ENCODE data around the gene KCNQ4. TPM values are rescaled to one million over a fixed set of nuclear protein-coding genes. Genes with fewer than 3 reads are reported as not detected.

The KCNQ4 gene
- total and polyA plus RNA-seq, 2 experiments from 2014 or later = 1.3 to 3.0 TPM

DNA sequence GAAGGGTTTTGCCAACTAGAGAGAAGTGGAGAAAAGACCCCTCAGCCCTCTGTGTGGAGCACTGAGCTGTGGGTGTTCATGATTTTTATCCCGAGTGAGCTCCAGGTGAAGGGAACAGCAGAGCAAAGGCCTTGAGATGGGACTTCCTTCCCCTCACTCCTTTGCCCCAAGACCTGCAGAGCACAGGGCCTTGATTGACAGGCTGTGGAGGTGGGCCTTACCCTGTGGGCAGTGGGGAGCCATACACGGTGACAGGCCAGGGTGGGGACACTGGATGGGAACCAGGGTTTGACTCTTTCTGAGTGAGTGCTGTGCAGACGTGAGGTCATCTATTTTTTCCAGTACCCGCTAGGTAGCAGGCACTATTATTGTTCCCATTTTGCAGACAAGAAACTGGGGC, 10.5 kb downstream of the KCNQ4 start:
- DNase-seq (ENCODE audit: low spot score) (no peak), ATAC-seq (peak; percentile 21)
- Histone ChIP-seq H3K4me1 (ENCODE audit: insufficient read depth) (no peaks in the 10 kb centered on the region; the same call in 1 of the 2 replicates), H3F3A (replicated peaks; ENCODE audit: low read depth) (no peaks in the 10 kb centered on the region), H4K20me1 (replicated peaks; ENCODE audit: insufficient read depth) (no peaks in the 10 kb centered on the region), H3K79me2 (replicated peaks; ENCODE audit: insufficient read depth) (no peaks in the 10 kb centered on the region), H3K27ac (ENCODE audit: low read depth) (no peak overlapping the region), H3K4me2 (no peak overlapping the region), H3K9me2 (ENCODE audit: insufficient read depth) (no peaks in the 10 kb centered on the region), H2AFZ (no peak overlapping the region), H3K36me3 (ENCODE audit: insufficient read depth) (no peaks in the 10 kb centered on the region), H3K27me3 (ENCODE audit: insufficient read depth) (no peaks in the 10 kb centered on the region), H3K4me3 (no peak overlapping the region)
- H3K36me3 Mint-ChIP-seq (ENCODE audit: low read depth) = no peaks in the 10 kb centered on the region; the same call in 2 of the 3 replicates
- H3K27ac Mint-ChIP-seq = no peak overlapping the region
- no peaks in the 10 kb centered on the region; the same call in 2 of the 3 replicates for H3K9me3 Mint-ChIP-seq
- peaks cover 9% of the 10 kb centered on the region for H3K27me3 Mint-ChIP-seq (ENCODE audit: insufficient read depth, low read depth, poor library complexity)
- no peak overlapping the region for H3K4me3 Mint-ChIP-seq
- TF ChIP-seq, protein P1, sequence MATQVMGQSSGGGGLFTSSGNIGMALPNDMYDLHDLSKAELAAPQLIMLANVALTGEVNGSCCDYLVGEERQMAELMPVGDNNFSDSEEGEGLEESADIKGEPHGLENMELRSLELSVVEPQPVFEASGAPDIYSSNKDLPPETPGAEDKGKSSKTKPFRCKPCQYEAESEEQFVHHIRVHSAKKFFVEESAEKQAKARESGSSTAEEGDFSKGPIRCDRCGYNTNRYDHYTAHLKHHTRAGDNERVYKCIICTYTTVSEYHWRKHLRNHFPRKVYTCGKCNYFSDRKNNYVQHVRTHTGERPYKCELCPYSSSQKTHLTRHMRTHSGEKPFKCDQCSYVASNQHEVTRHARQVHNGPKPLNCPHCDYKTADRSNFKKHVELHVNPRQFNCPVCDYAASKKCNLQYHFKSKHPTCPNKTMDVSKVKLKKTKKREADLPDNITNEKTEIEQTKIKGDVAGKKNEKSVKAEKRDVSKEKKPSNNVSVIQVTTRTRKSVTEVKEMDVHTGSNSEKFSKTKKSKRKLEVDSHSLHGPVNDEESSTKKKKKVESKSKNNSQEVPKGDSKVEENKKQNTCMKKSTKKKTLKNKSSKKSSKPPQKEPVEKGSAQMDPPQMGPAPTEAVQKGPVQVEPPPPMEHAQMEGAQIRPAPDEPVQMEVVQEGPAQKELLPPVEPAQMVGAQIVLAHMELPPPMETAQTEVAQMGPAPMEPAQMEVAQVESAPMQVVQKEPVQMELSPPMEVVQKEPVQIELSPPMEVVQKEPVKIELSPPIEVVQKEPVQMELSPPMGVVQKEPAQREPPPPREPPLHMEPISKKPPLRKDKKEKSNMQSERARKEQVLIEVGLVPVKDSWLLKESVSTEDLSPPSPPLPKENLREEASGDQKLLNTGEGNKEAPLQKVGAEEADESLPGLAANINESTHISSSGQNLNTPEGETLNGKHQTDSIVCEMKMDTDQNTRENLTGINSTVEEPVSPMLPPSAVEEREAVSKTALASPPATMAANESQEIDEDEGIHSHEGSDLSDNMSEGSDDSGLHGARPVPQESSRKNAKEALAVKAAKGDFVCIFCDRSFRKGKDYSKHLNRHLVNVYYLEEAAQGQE (IDR thresholded peaks at IDR 0.05; ENCODE audit: unreplicated experiment) = no peak
- TF ChIP-seq ZNF114 (CRISPR knock-in tag; IDR thresholded peaks at IDR 0.05) (no peak), CREB1 (CRISPR knock-in tag; IDR thresholded peaks at IDR 0.05; ENCODE audit: low read depth) (no peak), ZNF331 (CRISPR knock-in tag; IDR thresholded peaks at IDR 0.05; ENCODE audit: low read depth) (no peak), EZH2phosphoT487 (IDR thresholded peaks at IDR 0.05; ENCODE audit: unreplicated experiment) (no peak), STAT1 (IDR thresholded peaks at IDR 0.05; ENCODE audit: unreplicated experiment) (no peak)
- TF ChIP-seq, protein P2, sequence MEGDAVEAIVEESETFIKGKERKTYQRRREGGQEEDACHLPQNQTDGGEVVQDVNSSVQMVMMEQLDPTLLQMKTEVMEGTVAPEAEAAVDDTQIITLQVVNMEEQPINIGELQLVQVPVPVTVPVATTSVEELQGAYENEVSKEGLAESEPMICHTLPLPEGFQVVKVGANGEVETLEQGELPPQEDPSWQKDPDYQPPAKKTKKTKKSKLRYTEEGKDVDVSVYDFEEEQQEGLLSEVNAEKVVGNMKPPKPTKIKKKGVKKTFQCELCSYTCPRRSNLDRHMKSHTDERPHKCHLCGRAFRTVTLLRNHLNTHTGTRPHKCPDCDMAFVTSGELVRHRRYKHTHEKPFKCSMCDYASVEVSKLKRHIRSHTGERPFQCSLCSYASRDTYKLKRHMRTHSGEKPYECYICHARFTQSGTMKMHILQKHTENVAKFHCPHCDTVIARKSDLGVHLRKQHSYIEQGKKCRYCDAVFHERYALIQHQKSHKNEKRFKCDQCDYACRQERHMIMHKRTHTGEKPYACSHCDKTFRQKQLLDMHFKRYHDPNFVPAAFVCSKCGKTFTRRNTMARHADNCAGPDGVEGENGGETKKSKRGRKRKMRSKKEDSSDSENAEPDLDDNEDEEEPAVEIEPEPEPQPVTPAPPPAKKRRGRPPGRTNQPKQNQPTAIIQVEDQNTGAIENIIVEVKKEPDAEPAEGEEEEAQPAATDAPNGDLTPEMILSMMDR (conservative IDR thresholded peaks at IDR 0.05; ENCODE audit: low read depth in 2 of 2) = no peak
- peaks cover 39% of the 10 kb centered on the region for H3K4me1 Mint-ChIP-seq

DNA sequence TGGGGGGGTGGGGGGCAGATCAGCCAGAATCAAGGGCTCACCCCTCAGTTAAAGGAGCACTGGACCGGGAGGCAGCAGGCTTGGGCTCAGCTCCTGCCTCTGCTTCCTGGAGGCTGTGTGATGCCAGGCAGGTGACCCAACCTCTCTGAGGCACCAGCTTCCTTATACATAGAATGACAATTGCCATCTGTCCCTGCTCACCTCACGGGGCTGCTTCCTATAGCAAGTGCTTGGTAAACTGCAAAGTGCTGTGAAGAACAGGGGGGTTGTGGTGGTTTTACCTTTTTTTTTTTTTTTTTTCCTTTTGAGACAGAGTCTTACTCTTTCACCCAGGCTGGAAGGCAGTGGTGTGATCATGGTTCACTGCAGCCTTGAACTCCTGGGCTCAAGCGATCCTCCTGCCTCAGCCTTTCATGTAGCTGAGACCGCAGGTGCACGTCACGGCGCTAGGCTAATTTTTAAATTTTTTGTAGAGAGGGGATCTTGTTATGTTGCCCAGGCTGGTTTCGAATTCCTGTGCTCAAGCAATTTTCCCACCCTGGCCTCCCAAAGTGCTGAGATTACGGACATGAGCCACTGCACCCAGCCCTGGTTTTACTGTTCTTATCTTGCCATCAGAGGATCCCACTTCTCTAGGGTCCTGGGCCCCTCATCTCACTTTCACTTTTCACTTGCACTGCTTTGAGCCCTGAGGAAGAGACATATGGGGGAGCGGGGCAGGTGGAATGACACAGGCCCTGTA, 11.6 kb downstream of the KCNQ4 start:
- H3K36me3 ChIP-seq (ENCODE audit: insufficient read depth) = no peaks in the 10 kb centered on the region
- peaks cover 1% of the 10 kb centered on the region; the same call in 1 of the 2 replicates for H3K27me3 ChIP-seq (ENCODE audit: insufficient read depth)
- no peaks in the 10 kb centered on the region; the same call in 2 of the 3 replicates for H3K9me3 Mint-ChIP-seq
- TF ChIP-seq JUNB (IDR thresholded peaks at IDR 0.05; ENCODE audit: unreplicated experiment) (no peak), STAT1 (IDR thresholded peaks at IDR 0.05; ENCODE audit: unreplicated experiment) (no peak), ZNF331 (CRISPR knock-in tag; IDR thresholded peaks at IDR 0.05; ENCODE audit: low read depth) (no peak), ZNF114 (CRISPR knock-in tag; IDR thresholded peaks at IDR 0.05) (no peak), POLR2AphosphoS5 (IDR thresholded peaks at IDR 0.05; ENCODE audit: low read depth) (no peak)
- H2AFZ ChIP-seq = no peak overlapping the region
- no peaks in the 10 kb centered on the region for H3F3A ChIP-seq (replicated peaks; ENCODE audit: low read depth)
- no peaks in the 10 kb centered on the region for H4K20me1 ChIP-seq (replicated peaks; ENCODE audit: insufficient read depth)
- no peaks in the 10 kb centered on the region; the same call in 2 of the 3 replicates for H3K36me3 Mint-ChIP-seq (ENCODE audit: low read depth)
- peaks cover 11% of the 10 kb centered on the region for H3K27me3 Mint-ChIP-seq (ENCODE audit: insufficient read depth, low read depth, poor library complexity)
- H3K79me2 ChIP-seq (replicated peaks; ENCODE audit: insufficient read depth) = no peaks in the 10 kb centered on the region
- ATAC-seq (no peak), DNase-seq (ENCODE audit: low spot score) (no peak)
- H3K4me3 ChIP-seq = no peak overlapping the region
- peaks cover 44% of the 10 kb centered on the region for H3K4me1 Mint-ChIP-seq
- peaks cover 4% of the 10 kb centered on the region; the same call in 1 of the 2 replicates for H3K4me1 ChIP-seq (ENCODE audit: insufficient read depth)
- no peak overlapping the region for H3K4me2 ChIP-seq
- no peak overlapping the region; the same call in 2 of the 3 replicates for H3K4me3 Mint-ChIP-seq
- H3K9me2 ChIP-seq (ENCODE audit: insufficient read depth) = no peaks in the 10 kb centered on the region
- no peak overlapping the region for H3K27ac ChIP-seq (ENCODE audit: low read depth)
- H3K27ac Mint-ChIP-seq = no peak overlapping the region

Data from GM23338 (cell line).